Measurements from ENCODE around the gene PRKCI. TPM values are rescaled to one million over a fixed set of nuclear protein-coding genes. Genes with fewer than 3 reads are reported as not detected.
A peak's percentile ranks its signal among the peaks of the same experiment; 100 is the strongest.

The PRKCI gene
- total RNA-seq, 1 donor from 2014 or later, result 69.3 TPM

DNA sequence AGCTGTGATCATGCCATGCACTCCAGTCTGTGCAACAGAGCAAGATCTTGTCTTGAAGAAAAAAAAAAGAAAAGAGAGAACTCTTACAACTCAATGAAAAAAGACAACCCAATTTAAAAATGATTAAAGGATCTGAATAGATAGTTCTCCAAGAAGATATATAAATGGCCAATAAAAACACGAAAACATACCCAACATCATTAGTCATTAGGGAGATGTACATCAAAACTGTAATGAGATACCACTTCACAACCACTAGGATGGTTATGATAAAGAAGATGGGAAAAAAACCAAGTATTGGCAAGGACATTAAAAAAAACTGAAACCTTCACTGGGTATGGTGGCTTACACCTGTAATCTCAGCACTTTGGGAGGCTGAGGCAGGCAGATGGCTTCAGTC lies 2.4 kb upstream of the PRKCI start:
- TF ChIP-seq, protein P1, sequence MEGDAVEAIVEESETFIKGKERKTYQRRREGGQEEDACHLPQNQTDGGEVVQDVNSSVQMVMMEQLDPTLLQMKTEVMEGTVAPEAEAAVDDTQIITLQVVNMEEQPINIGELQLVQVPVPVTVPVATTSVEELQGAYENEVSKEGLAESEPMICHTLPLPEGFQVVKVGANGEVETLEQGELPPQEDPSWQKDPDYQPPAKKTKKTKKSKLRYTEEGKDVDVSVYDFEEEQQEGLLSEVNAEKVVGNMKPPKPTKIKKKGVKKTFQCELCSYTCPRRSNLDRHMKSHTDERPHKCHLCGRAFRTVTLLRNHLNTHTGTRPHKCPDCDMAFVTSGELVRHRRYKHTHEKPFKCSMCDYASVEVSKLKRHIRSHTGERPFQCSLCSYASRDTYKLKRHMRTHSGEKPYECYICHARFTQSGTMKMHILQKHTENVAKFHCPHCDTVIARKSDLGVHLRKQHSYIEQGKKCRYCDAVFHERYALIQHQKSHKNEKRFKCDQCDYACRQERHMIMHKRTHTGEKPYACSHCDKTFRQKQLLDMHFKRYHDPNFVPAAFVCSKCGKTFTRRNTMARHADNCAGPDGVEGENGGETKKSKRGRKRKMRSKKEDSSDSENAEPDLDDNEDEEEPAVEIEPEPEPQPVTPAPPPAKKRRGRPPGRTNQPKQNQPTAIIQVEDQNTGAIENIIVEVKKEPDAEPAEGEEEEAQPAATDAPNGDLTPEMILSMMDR (IDR thresholded peaks at IDR 0.05; ENCODE audit: insufficient read depth, low read length, poor library complexity, severe bottlenecking), result no peak
- no peak overlapping the region for H3K4me3 ChIP-seq (ENCODE audit: low read depth, low read length)
- no peaks in the 10 kb centered on the region for H3K36me3 ChIP-seq (ENCODE audit: control insufficient read depth, insufficient read depth, low read length)
- H3K27me3 ChIP-seq (ENCODE audit: control insufficient read depth, insufficient read depth, low read length), result no peaks in the 10 kb centered on the region
- DNase-seq (ENCODE audit: low read depth), result no peak

DNA sequence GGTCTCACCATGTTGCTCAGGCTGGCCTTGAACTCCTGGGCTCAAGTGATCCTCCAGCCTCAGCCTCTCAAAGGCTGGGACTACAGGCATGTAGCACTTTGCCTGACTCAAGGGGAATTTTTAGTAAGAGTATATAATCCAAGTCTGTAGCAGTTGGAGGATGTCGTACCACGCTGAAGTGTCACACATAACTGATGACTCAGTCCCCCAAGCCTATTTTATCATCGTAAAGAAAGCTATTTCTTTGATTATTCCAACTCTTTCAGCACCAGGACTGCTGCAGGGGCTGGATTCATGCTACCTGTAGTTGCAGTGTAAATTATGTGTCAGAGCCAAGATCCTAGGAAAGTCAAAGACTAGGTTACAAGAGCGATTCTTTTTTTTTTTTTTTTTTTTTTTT lies 1.4 kb upstream of the PRKCI start:
- TF ChIP-seq, protein P1 (IDR thresholded peaks at IDR 0.05; ENCODE audit: insufficient read depth, low read length, poor library complexity, severe bottlenecking), result no peak
- no peak overlapping the region for H3K4me3 ChIP-seq (ENCODE audit: low read depth, low read length)
- no peaks in the 10 kb centered on the region for H3K36me3 ChIP-seq (ENCODE audit: control insufficient read depth, insufficient read depth, low read length)
- no peaks in the 10 kb centered on the region for H3K27me3 ChIP-seq (ENCODE audit: control insufficient read depth, insufficient read depth, low read length)
- DNase-seq (ENCODE audit: low read depth), result no peak

DNA sequence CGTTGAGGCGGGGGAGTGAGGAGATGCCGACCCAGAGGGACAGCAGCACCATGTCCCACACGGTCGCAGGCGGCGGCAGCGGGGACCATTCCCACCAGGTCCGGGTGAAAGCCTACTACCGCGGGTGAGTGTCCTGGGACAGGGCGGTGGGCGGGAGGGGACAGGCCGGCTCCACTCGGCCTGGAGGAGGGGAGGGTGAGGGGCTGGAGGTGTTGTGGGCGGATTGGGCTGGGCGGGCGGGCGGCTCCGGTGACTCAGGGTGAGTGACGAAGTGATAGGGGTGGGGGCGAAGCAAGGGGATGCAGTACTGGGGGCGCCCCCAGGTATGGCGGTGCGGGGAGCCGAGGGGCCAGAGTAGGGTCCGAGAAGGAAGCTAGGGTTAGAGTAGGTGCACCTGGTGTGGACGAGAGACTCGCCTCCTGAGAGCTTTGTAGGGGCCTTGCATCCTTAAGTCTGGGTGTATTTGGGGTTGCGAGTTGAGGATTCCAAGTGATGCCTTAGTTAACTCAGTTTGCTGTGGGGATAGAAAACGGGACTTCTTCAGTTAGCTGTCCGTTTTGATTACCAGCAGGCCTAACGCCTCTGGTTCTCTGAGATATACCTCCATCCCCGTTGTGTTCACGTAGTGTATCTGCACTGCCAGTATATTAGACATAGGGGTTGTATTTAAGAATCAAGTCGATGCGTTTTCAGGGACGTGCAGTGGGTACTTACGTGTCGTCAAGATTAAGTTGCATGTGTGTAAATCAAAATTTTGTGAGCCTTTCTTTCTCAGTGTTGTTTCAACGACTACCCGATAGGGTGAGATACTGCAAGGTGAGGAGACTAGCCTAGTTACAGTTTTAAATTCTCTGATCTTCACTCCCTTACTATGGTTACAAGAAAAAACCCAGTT lies 670 bp downstream of the PRKCI start:
- Histone ChIP-seq H3K27me3 (ENCODE audit: control insufficient read depth, insufficient read depth, low read length) (no peaks in the 10 kb centered on the region), H3K4me3 (ENCODE audit: low read depth, low read length) (peak overlapping the region; percentile 91), H3K36me3 (ENCODE audit: control insufficient read depth, insufficient read depth, low read length) (no peaks in the 10 kb centered on the region)
- no peak for DNase-seq (ENCODE audit: low read depth)
- TF ChIP-seq, protein P1 (IDR thresholded peaks at IDR 0.05; ENCODE audit: insufficient read depth, low read length, poor library complexity, severe bottlenecking), result peak; percentile 23

DNA sequence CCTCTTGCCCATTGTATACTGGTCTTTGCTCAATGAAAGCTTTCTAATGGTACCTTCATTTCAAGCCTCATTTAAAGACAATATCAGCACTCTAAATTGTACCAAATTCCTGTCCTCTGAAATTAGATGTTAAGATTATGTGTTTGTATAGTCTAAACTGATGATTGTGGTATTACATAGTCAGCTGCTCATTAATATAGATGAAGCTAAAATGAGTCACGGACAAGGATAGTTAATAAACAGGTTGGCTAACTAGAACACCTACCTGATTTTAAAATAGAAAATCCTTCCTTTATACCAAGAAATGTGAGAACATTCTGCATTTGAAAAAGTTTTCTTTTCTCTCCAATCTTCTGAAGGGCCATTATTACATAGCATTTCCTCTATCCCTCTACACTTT lies 2.9 kb downstream of the PRKCI start:
- DNase-seq (ENCODE audit: low read depth), result no peak
- H3K27me3 ChIP-seq (ENCODE audit: control insufficient read depth, insufficient read depth, low read length), result no peaks in the 10 kb centered on the region
- H3K4me3 ChIP-seq (ENCODE audit: low read depth, low read length), result no peak overlapping the region
- H3K36me3 ChIP-seq (ENCODE audit: control insufficient read depth, insufficient read depth, low read length), result no peaks in the 10 kb centered on the region
- TF ChIP-seq, protein P1 (IDR thresholded peaks at IDR 0.05; ENCODE audit: insufficient read depth, low read length, poor library complexity, severe bottlenecking), result no peak

DNA sequence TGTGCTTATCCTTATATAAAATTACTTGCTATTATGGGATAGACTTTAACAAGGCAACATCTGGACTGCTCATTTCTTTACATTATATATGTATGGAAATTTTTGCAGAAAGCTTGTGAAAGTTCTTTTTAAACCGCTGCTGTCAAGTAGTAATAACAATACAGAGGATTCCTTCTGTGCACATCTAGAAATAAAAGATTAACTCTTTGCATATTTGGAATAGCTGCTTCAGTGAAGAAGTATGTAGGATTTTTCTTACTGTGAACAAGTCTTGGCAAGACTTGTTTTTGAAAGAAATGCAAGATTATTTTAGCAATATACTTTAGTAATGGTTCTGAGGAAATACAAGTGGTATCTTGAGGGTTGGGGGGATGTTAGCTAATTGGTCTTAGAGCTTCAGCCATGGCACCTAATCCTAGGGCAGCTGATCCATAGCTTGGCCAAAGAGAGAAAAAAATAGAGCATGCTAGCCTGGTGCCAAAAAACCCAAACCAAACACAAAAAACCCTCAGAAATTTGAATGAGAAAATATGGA lies 4.3 kb downstream of the PRKCI start:
- H3K4me3 ChIP-seq (ENCODE audit: low read depth, low read length), result no peak overlapping the region
- H3K36me3 ChIP-seq (ENCODE audit: control insufficient read depth, insufficient read depth, low read length), result no peaks in the 10 kb centered on the region

More for the DNA sequence above, 4.3 kb downstream of the PRKCI start:
- H3K27me3 ChIP-seq (ENCODE audit: control insufficient read depth, insufficient read depth, low read length), result no peaks in the 10 kb centered on the region
- TF ChIP-seq, protein P1 (IDR thresholded peaks at IDR 0.05; ENCODE audit: insufficient read depth, low read length, poor library complexity, severe bottlenecking), result no peak
- no peak for DNase-seq (ENCODE audit: low read depth)
